HG03439 (cell line): ENCODE data around the gene TBC1D5.
"Not testable (repeated sequence)": the region's sequence is repeated elsewhere in the genome, so short reads cannot be mapped to it uniquely, and the experiment has no call there.

Experiments used
- ATAC-seq: cut with Tn5 transposase; IDR thresholded peaks from one replicate; pipeline ENCODE4 v1.9.1; 2021; ENCODE audit warnings: mild to moderate bottlenecking, moderate library complexity; ENCODE audit not compliant: unreplicated experiment

TBC1D5 gene

DNA sequence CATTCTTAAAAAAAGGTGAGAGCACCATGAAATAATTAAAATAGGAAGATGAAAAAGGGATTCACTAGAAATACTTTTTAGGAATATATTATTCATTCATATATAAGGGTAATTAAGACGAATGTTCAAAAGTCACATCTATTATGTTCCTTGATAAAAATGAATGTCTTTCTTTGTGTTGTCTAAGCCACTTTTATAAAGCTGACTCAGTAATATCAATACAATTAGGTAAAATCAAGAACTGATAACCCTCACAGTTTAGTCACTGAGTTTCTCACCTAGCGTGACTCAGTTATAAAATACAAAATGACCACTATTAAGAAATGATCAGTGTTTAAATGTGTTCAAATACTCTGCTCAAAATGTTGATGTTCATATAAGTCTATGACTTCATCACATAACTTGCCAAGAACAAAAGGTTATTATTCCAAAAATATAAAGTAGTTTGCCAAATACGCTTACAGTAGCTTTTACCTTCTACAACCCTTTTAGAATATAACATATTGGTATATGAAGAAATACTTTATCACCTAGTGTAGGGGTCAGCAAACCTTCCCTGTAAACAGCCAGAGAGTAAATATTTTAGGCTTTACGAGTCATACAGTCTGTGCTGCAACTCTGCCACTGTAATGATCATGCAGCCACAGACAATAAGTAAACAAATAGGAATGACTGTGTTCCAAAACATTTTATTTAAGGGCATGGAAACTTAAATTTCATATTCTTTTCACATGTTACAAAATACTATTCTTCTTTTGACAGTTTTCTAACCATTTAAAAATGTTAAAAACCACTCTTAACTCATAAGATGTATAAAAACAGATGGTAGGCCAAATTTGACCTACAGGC, 369.8 kb downstream of the TBC1D5 start:
- ATAC-seq, result no peak

DNA sequence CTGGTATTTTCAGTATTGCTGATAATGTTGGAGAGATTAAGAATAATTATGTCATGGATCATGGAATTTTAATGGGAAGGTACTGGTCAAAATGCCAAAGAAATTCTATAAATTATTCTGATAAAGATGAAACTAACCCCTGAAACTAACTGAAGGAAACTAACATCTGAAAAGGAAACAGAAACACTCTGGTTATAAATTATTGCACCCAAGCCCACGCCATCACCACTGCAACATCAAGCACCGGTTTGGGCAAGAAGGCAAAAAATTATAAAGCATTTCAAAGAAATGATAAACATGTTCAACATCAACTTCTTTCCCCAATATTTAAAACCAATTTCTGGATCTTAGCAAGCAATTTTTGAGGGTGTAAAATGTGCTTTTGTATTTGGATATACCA, 372.5 kb downstream of the TBC1D5 start:
- ATAC-seq, result no peak

DNA sequence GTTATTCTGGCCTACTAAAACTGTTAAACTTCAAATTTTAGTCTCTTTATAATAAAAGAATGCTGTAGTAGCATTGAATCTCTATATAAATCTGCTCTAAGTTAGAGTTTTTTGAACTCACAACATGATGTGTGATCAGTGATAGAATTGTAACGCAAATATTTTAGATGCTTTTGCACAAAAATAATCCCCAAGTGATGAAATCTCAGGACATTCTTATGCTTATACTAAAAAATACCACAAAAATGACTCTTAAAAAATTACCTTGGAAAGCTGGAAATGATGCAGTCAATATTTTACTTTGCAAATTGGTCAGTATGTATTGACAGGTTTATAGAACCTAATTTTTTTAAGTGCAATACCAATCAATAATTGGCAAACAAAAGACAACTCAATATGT, 375.3 kb downstream of the TBC1D5 start:
- no peak for ATAC-seq

DNA sequence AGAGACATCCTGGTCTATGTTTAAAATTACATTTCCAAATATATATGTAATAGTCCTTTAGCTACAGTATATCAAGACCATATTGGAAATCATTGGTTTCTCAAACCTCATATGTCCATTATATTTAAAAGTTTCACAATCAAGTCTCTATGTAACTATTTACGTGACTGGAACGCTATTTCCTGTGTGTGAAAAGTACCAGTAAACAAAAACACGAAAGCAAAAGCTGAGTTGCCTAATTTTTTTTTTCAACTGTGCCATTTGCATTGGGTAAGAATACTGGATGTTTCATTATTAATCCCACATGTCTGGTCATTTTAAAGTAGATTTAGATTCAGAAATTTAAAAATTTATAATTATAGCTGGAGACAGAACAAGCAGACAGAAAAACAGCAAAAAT, 381.4 kb downstream of the TBC1D5 start:
- ATAC-seq, result no peak

DNA sequence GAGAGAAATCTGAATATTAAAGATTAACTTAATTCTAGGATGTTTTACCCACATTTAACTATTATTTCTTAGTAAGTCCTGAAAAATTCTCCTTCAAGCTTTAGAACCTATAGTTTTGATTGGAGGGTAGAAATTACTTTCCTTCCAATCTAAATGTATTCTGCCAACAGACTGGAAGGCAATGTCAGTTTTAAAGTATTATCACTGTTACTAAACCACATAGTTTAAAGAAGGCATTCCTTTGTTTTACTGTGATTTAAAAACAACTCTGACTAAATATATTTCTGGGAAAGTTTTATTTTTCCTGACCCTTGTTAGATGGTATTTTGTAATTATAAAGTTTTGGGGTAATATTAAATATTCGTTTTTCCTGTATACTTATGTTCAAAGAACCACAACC, 382.5 kb downstream of the TBC1D5 start:
- no peak for ATAC-seq

DNA sequence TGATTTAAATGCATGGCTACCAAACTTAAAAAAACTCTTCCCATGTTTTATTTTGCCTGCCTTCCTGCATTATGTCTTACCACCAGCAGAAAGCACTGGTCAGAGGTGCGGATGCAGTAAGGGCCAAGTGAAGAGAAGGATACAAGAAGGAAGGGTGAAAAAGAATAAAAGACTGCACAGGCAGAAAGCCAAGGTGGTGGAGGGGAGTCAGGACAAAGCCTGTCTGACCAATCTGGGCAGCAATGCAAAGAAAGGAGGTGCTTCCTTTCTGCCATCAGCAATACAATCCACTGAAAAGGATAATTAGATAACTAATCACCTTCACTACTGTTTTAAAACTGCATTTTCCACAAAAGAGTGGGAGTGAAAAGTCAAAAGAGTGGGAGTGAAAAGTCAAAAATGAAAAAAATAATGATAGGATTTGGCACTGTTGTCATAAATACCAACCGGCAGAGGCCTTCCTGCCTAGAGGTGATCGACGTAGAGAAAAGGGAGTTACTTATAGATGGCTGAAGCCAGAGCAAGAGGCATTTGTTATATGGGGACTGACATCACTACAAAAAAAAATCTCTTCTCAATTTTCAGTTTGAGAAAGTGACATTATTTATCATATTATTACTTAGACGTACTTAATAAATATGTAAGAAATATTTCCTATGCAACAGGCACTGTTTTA, 385.3 kb downstream of the TBC1D5 start:
- ATAC-seq, result no peak

DNA sequence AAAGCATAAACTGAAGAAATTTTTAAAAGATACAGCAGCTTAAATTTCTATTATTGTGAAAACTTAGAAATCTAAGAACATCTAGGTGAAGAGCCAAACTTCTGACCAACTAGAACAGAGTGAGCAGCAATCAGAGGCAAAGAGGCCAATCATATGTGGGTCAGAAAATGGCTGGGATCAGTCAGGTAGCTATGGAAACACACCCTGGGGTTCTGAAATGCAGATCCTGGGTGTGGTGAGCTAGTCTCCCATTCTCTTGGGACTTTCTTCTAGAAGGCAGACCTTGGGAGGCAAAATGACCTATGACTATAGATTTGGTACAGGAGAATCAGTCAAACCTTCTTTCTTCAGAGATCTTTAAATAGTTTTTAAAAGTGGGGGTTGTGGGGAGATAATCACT, 385.8 kb downstream of the TBC1D5 start:
- no peak for ATAC-seq

DNA sequence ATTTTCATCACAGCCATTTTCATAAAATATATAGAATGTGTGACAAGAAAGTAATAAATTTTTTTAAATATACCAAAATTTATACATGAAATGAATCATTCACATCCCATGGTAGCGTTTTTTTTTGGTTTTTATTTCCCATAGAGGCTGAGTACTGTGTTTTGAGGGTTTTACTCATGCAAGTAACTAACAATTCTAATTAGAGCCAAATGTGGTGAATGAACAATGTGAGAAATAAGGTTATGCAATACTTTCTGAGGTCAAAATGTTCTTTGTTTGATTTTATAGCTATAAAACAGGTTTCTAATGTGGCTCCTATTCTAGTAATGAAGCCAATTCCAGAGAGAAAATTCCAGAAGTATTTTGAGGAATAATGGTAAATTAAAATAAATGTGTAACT, 386.8 kb downstream of the TBC1D5 start:
- no peak for ATAC-seq

DNA sequence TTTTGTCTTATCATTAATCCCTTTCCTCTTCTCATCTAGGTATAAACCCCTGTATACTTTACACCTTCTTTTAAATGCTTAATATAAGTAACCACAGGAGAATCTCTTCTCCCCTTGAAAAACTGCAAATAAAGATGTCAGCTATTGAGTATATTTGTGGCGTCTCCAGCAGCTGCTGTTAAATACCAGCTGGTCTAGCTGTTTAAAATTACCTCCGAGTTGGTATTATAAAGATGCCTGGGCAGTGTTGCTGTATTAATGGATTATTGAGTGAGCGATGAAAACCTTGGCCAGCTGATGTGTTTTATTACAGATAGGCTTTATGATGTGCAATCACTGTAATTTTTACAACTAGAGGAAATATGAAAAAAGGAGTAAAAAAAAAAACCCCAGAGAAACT, 388.1 kb downstream of the TBC1D5 start:
- ATAC-seq, result no peak

DNA sequence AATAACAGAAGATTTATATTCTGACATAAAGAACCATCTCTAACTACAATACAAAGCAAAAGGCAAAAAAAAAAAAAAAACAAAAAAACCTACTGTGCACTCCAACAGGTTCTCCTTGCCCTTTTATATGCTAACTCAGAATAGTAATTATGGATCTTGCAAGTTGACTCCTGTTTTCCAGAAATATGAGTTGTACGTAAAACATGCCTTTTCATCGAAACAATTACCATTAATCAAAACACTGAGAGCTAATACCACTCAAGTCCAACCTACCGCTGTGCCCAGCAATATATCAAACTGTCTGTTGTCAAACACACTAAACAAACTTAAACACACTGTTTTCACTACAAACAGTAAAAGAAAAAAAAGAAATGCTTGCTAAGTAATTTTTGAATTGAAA, 389.8 kb downstream of the TBC1D5 start:
- no peak for ATAC-seq

DNA sequence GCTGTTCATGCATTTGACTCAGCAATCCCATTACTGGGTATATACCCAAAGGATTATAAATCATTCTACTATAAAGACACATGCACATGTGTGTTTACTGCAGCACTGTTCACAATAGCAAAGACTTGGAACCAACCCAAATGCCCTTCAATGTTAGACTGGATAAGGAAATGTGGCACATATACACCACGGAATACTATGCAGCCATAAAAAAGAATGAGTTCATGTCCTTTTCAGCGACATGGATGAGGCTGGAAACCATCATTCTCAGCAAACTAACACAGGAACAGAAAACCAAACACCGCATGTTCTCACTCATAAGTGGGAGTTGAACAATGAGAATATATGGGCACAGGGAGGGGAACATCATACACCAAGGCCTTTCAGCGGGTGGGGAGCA, 391.2 kb downstream of the TBC1D5 start:
- not testable (repeated sequence) for ATAC-seq

DNA sequence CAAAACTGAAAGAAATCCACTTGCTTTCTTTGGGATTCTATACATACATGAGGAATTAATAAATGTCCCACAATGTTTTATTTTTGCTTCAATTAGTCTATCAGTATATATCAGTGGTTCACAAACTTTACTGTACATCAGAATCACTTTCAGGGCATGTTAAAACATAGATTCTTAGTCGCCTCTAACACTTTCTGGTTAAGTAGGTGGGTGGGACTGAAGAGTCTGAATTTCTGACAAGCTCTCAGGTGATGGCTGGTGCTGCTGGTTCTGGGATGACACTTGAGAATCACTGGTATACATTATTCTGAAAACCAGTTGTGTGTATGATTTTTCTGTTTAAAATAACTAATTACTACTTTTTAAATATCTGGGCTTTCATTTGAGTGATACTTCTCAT, 393.3 kb downstream of the TBC1D5 start:
- ATAC-seq, result peak; percentile 64

DNA sequence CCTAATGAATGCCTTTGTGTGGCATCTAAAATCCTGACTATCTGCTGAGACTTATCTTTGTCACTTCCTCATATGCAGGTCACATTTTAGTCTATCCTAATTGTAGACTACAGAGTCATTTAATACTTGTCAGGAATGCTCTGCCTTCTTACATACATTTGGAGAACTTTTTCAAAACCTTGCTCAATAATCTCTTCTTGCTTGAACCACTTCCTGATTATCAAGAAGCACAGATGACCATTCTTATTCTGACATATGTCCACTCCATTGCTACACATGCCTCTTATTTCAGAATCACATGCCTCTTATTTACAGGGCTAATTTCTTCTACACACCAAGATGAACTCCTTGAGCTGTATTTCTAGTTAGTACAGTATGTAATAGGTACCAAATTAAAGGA, 400.3 kb downstream of the TBC1D5 start:
- ATAC-seq, result no peak

DNA sequence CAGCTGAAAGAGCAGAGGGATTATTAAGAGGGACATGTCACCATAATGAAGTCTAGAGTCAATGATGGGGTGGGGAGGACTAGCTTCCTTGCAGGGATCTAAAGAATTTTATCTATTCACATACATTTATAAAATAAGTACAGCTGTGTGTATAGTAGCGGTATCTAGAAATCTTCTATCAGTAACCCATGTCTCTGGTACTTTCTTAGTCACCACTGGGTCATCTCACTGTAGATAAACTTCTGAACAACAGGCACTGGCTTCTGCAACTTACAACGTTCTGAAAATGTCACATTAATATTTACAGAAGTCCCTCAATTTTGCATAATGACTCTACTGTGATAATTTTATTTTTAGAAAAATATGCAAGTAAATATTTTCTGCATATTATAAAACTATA, 401.7 kb downstream of the TBC1D5 start:
- ATAC-seq, result no peak

DNA sequence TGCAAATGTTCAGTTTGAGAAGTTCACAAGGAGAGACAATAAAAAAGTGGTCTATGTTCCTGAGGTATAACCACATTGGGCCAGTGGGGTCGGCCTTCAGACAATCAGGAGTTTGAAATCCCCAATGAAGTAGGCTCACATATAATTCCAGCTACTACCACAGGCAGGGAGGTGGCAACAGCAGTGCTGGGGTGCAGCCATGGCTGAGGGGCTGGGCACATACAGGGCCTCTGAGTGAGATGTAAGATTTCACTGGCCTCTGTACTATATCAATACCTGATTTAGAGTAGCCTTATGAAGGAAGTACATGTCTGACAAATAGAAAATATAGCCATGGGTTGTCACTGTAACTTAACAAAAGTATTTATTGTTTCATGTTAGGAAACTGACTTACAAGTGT, 402.2 kb downstream of the TBC1D5 start:
- no peak for ATAC-seq

DNA sequence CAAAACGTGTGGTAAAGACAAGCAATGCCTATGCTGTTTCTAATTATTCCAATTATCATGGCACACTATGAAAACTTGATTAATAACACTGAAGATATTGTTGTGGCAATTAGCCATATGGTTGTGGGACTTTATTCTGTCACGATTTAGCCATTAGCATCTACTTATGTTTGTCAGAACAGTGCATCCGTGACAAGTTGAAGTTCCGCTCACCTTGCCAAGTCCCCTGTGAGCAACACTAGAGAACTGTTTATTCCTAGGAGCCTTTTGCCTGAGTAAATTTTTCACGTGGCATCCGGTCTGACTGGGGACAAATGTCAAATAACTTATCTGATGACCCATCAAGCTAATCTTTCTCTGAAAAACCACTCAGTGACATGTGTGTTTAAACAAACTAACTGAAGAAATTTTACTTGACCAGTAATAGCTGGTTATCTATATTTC, 403.3 kb downstream of the TBC1D5 start:
- ATAC-seq, result no peak

DNA sequence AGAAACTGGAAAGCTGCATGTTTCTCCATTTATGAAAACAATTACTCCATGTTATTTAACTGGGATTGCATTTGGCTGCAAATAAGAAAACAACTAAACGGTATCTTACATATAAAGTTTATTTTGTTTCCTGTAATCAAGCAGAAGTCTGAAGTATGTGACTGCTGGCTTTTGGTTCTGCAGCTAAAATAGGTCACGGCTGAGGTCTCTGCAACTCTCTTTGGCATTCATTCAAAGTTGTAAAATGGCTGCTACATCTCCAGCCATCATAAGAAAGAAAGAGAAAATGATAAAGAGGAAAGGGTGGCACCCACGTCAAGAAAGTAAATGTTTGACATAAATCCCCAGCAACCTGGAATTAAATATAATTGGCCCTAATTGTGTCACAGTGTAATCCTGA, 406.1 kb downstream of the TBC1D5 start:
- ATAC-seq, result no peak

DNA sequence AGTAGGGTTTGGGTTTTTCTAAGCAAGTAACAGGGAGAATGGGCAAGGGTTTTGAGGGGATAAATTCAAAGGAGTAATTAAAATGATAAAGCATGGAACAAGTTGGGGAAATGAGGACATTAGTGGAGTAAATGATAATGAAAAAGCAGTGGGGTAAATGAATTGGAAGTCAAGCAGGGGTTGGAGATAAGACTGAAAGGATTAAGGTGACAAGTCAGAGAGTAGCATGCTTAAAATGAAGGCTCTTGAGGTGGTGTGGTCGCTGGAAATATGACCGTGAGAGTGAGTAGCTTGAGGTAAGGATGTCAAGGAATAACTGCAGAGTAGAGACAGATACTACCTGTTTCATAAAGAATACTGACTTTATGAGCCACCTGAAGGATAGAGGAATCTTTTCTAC, 408.5 kb downstream of the TBC1D5 start:
- no peak for ATAC-seq

DNA sequence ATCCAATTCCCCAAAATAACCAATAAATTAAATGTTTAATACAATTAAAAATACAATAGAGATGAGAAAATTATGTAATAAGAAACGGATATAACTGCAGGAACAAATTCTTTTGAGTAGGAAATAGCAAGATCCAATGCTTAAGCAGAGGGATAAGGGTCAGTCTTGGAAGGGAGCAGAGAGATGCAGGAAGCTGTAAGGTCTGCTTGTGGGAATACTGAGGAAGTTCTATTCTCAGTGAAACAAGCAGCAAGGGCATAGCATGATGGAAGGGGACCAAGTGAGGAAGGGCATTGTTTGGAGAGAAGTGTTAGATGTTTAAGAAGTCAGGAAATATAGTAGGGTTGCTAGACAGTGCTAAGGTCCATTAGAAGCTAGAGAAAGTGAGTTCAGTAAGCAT, 409.0 kb downstream of the TBC1D5 start:
- ATAC-seq, result no peak

DNA sequence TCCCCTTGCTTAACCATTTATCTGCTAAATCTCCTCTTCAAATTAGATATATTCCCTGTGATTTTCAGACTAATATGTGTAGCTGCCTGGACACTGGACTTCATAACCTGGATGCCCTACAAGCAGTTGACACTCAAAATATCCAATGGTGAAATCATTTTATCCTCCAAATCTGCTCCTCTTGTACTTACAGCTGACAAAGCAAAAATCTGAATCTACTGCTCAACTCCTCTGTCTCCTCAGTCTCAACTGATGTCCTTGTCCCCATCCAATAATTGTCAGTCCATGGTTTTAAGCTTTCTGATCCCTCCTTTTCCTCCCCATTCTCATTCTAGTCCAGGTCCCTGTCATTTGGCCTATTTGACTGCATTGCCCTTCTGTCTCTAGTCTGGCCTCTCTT, 411.8 kb downstream of the TBC1D5 start:
- ATAC-seq, result no peak

DNA sequence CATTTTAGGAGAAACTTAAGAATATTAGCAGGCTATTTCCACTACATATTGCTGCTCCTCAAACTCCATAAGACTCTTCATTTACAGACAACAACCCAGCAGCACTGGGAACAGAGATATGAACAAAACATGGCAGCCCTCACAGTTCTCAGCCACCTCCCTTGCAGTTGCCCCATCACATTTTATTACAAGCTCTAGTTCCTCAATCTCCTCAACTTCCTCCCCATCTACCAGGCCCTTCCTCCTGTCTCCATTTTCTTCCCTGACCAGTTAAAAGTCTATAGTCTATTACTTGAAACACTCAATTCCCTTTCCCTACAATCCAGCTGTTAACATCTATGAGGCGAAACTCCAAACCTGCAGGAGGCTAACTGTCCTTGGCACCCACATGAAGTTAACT, 412.5 kb downstream of the TBC1D5 start:
- no peak for ATAC-seq

DNA sequence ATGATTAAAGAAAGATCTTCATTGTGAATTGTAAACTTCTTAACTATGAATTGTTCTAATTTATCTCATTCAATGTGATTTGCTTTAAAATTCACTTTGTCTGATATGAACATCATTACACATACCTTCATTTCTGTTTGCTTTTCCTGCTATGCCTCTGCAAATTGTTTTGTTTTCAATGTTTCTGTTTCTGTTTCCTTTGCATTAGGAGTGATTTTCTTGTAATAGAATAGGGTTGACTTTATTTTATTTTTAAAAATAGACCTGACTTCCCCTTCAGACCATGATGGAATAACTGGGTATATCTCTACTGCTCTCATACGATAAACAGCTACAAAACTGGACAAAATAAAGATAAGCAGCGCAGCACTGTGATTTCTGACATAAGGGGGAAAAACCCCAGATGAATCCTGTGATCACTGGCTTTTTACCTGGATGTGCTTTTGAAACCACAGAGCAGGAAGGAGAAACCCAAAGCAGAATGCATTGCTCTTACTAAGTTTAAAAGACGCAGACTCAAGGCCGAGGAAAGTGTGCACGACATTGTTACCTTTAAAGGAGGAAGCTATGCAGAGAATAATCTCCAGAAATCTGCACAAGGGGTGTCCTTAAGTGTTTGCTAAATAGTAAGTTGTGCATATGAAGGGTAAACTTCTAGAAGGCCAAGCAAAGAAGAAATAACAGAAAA, 420.2 kb downstream of the TBC1D5 start:
- no peak for ATAC-seq
